PFSK-1 (cell line): ENCODE data around the gene LAMTOR4.

ENCODE experiments used
- FOXP2 ChIP-seq: optimal IDR thresholded peaks from 2 replicates; pipeline ENCODE3; 2011; ENCODE audit warnings: borderline replicate concordance, control low read depth, inconsistent platforms; ENCODE audit not compliant: insufficient read depth; ENCODE audit errors: extremely low read length, extremely low read depth
- POLR2AphosphoS5 ChIP-seq: IDR thresholded peaks from 2 replicates; pipeline ENCODE4 v1.6.1; 2012; ENCODE audit warnings: low read depth, mild to moderate bottlenecking, control low read depth, low read length, moderate library complexity
- REST ChIP-seq, 2 experiments: IDR thresholded peaks; 2 replicates each; pipeline versions ENCODE4 v1.6.1 to v1.8.0; 2011 to 2012; ENCODE audit warnings: low read depth in 2 of 2, low read length in 2 of 2, control low read depth in 1 of 2, inconsistent platforms in 1 of 2, mild to moderate bottlenecking in 1 of 2, moderate library complexity in 1 of 2; ENCODE audit not compliant: insufficient read depth in 1 of 2
- SIN3A ChIP-seq: IDR thresholded peaks from 2 replicates; pipeline ENCODE4 v1.6.1; 2012; ENCODE audit warnings: mild to moderate bottlenecking, low read length, moderate library complexity, borderline replicate concordance; ENCODE audit not compliant: insufficient read depth
- TAF1 ChIP-seq: IDR thresholded peaks from 2 replicates; pipeline ENCODE4 v1.6.1; 2012; ENCODE audit warnings: low read length, control low read depth, borderline replicate concordance; ENCODE audit not compliant: insufficient read depth

The LAMTOR4 gene

GRCh38 chr7:100169147-100169850 lies 20.6 kb downstream of the LAMTOR4 start:
- no peak for TF ChIP-seq POLR2AphosphoS5

GRCh38 chr7:100170101-100170897 lies 21.6 kb downstream of the LAMTOR4 start:
- TF ChIP-seq SIN3A: no peak
- TF ChIP-seq REST (IDR thresholded peaks at IDR 0.05; ENCODE audit: insufficient read depth in 1 of 2, low read depth in 2 of 2, low read length in 2 of 2): no peak
- TF ChIP-seq FOXP2: no peak
- no peak for TF ChIP-seq POLR2AphosphoS5
- no peak for TF ChIP-seq TAF1

- TF ChIP-seq FOXP2 (no peak), TAF1 (no peak), REST (IDR thresholded peaks at IDR 0.05; ENCODE audit: insufficient read depth in 1 of 2, low read depth in 2 of 2, low read length in 2 of 2) (no peak), POLR2AphosphoS5 (no peak)
These were observed 22.5 kb downstream of the LAMTOR4 start for GRCh38 chr7:100171087-100171681.

GRCh38 chr7:100171840-100172239 lies 23.1 kb downstream of the LAMTOR4 start:
- TF ChIP-seq SIN3A: no peak
- no peak for TF ChIP-seq TAF1
- TF ChIP-seq POLR2AphosphoS5: no peak
- TF ChIP-seq REST (IDR thresholded peaks at IDR 0.05; ENCODE audit: insufficient read depth in 1 of 2, low read depth in 2 of 2, low read length in 2 of 2): no peak
- TF ChIP-seq FOXP2: no peak

GRCh38 chr7:100173806-100174495 lies 25.2 kb downstream of the LAMTOR4 start:
- no peak for TF ChIP-seq TAF1
- no peak for TF ChIP-seq FOXP2
- TF ChIP-seq POLR2AphosphoS5: no peak
- TF ChIP-seq SIN3A: no peak
- no peak for TF ChIP-seq REST (IDR thresholded peaks at IDR 0.05; ENCODE audit: insufficient read depth in 1 of 2, low read depth in 2 of 2, low read length in 2 of 2)
